CD4-positive, alpha-beta T cell (primary cell): ENCODE results near the gene CCDC178. TPM values are rescaled to one million over a fixed set of nuclear protein-coding genes. Genes with fewer than 3 reads are reported as not detected.

Experiments
- ATAC-seq: fragments of 200-7000 bp; cut with Tn5 transposase; one replicate; pipeline ENCODE4 v1.10.0; 2022; ENCODE audit warnings: mild to moderate bottlenecking; ENCODE audit not compliant: poor library complexity
- CTCF ChIA-PET: fragments of 350-600 bp; sonication (Branson Sonifier 250); formaldehyde crosslinking; loops from one replicate; lab custom pipeline; 2021; ENCODE audit warnings: antibody characterized with exemption, inconsistent platforms; lab: Charles Lee
- POLR2A ChIA-PET: fragments of 350-600 bp; sonication (Branson Sonifier 250); formaldehyde crosslinking; loops from one replicate; lab custom pipeline; 2021; ENCODE audit warnings: antibody characterized with exemption, inconsistent platforms; lab: Charles Lee
- DNase-seq, 14 experiments: peaks; one replicate each; pipeline ENCODE4 v3.0.0-alpha.2; 2013 to 2020; ENCODE audit warnings: mixed read lengths in 2 of 14
- H3K27ac ChIP-seq, 2 donors: one replicate each; pipeline versions ENCODE4 v1.5.1 to v1.7.0; 2013; ENCODE audit warnings: low read length in 2 of 2, low read depth in 1 of 2, mild to moderate bottlenecking in 1 of 2
- H3K27me3 ChIP-seq, 2 experiments: 1 replicate in 1 of 2; 2 replicates in 1 of 2; pipeline versions ENCODE4 v1.6.1 to v1.7.0; 2013; ENCODE audit warnings: low read length in 2 of 2, control low read depth in 1 of 2, mild to moderate bottlenecking in 1 of 2, moderate library complexity in 1 of 2; ENCODE audit not compliant: insufficient read depth in 2 of 2, control insufficient read depth in 1 of 2
- H3K36me3 ChIP-seq: one replicate; pipeline ENCODE4 v1.6.1; 2013; ENCODE audit warnings: low read length, control low read depth; ENCODE audit not compliant: insufficient read depth
- H3K4me1 ChIP-seq: one replicate; pipeline ENCODE4 v1.6.1; 2013; ENCODE audit warnings: low read length, control low read depth; ENCODE audit not compliant: insufficient read depth
- H3K4me3 ChIP-seq: one replicate; pipeline ENCODE4 v1.5.1; 2013; ENCODE audit warnings: mild to moderate bottlenecking, low read length, moderate library complexity
- H3K9me3 ChIP-seq, 2 experiments: 1 replicate in 1 of 2; 2 replicates in 1 of 2; pipeline versions ENCODE4 v1.6.1 to v1.7.0; 2013; ENCODE audit warnings: low read length in 2 of 2, mild to moderate bottlenecking in 2 of 2, control low read depth in 1 of 2, moderate library complexity in 1 of 2; ENCODE audit not compliant: control insufficient read depth in 1 of 2, insufficient read depth in 1 of 2
- H3K27ac Mint-ChIP-seq: one replicate; pipeline ENCODE4 v1.8.0; 2020; ENCODE audit warnings: mixed read lengths
- H3K27me3 Mint-ChIP-seq: one replicate; pipeline ENCODE4 v1.8.0; 2021; ENCODE audit warnings: mixed read lengths
- H3K36me3 Mint-ChIP-seq: one replicate; pipeline ENCODE4 v1.8.0; 2021; ENCODE audit warnings: low read depth, mixed read lengths
- H3K4me1 Mint-ChIP-seq: one replicate; pipeline ENCODE4 v1.8.0; 2021; ENCODE audit warnings: low read depth, mixed read lengths
- H3K4me3 Mint-ChIP-seq: one replicate; pipeline ENCODE4 v1.8.0; 2020; ENCODE audit warnings: mild to moderate bottlenecking, mixed read lengths
- H3K9me3 Mint-ChIP-seq: one replicate; pipeline ENCODE4 v1.8.0; 2020; ENCODE audit warnings: mixed read lengths
- intact Hi-C, 2 experiments: fragments of 100-400 bp; cut with DNase I in 1 of 2; cut with micrococcal nuclease in 1 of 2; formaldehyde crosslinking; loops; one replicate each; pipeline versions ENCODE4 v1.15.1 to v1.9.0; 2023 to 2025; cut with DNase I, micrococcal nuclease
- total RNA-seq, 174 experiments: library from RNA in 2 of 174; stranded (reverse) in 2 of 174; gene quantifications; one replicate each; pipeline ENCODE4 v1.2.3 and lab custom pipeline; 2021 to 2026
- TF ChIP-seq, protein P1 (sequence below): fragments of 200-600 bp; IDR thresholded peaks from one replicate; pipeline ENCODE4 v1.8.0; 2022; ENCODE audit warnings: antibody characterized with exemption, mild to moderate bottlenecking

CCDC178 gene
- total RNA-seq, 2 experiments from 2014 or later: not detected

DNA sequence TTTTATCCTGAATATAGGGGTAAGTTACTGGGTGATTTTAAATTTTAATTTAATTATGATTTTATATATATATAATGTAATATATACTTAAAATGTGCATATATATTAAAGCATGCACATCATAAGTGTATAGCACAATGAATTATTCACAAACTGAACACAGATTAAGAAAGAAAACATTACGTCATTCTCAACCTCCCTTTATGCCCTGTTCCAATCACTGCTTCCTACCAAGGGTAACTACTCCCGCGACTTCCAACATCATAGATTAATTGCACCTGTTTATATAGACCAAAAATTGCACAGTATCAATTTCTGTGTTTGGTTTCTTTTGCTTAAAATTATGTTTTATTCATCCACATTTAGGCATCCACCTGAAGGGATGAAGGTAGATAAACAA, 366.4 kb downstream of the CCDC178 start:
- no peaks in the 10 kb centered on the region for H3K4me1 Mint-ChIP-seq
- intact Hi-C loops: no loop called here
- no peak overlapping the region for H3K4me3 Mint-ChIP-seq
- H3K9me3 Mint-ChIP-seq: peaks cover 8% of the 10 kb centered on the region
- H3K27ac Mint-ChIP-seq: no peak overlapping the region
- no peaks in the 10 kb centered on the region for H3K27me3 ChIP-seq
- ATAC-seq: no peak
- H3K4me3 ChIP-seq: no peak overlapping the region
- H3K27ac ChIP-seq: no peak overlapping the region
- no peaks in the 10 kb centered on the region for H3K27me3 Mint-ChIP-seq
- DNase-seq: no peak
- ChIA-PET CTCF (no interaction called here), POLR2A (no interaction called here)
- peaks cover 0 to 3% of the 10 kb centered on the region in 2 experiments for H3K9me3 ChIP-seq
- TF ChIP-seq, protein P1, sequence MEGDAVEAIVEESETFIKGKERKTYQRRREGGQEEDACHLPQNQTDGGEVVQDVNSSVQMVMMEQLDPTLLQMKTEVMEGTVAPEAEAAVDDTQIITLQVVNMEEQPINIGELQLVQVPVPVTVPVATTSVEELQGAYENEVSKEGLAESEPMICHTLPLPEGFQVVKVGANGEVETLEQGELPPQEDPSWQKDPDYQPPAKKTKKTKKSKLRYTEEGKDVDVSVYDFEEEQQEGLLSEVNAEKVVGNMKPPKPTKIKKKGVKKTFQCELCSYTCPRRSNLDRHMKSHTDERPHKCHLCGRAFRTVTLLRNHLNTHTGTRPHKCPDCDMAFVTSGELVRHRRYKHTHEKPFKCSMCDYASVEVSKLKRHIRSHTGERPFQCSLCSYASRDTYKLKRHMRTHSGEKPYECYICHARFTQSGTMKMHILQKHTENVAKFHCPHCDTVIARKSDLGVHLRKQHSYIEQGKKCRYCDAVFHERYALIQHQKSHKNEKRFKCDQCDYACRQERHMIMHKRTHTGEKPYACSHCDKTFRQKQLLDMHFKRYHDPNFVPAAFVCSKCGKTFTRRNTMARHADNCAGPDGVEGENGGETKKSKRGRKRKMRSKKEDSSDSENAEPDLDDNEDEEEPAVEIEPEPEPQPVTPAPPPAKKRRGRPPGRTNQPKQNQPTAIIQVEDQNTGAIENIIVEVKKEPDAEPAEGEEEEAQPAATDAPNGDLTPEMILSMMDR: no peak
- H3K36me3 Mint-ChIP-seq: no peaks in the 10 kb centered on the region
- H3K36me3 ChIP-seq: no peaks in the 10 kb centered on the region
- no peaks in the 10 kb centered on the region for H3K4me1 ChIP-seq

DNA sequence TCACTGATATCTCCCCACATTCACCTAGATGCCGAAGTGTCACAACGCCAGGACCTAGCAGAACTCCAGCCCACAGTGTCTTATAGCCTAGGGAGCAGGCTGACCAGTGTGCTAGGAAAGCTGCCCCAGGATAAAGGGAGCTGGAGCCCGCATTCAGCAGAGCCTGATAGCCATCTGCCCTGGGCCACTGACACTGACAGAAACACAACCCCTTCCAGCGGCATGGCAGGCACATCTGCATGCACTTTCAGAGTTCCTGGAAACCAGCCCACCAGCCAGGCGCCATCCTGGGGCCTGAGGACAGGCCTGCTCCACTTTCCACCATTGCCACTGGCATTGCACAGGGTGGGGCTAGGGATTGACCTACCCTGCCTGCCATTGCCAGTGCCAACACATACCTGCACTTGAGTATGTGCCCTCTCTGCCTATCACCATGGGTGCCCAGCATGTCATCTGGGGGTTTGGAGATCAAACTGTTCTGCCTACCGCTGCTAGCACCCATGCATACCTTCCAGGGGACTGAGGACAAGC, 377.6 kb downstream of the CCDC178 start:
- no peak for ATAC-seq
- Mint-ChIP-seq H3K27ac (no peak overlapping the region), H3K4me3 (no peak overlapping the region), H3K27me3 (no peaks in the 10 kb centered on the region), H3K36me3 (no peaks in the 10 kb centered on the region), H3K4me1 (no peaks in the 10 kb centered on the region), H3K9me3 (peaks cover 6% of the 10 kb centered on the region)
- ChIA-PET CTCF (no interaction called here), POLR2A (no interaction called here)
- Histone ChIP-seq H3K4me1 (no peaks in the 10 kb centered on the region), H3K27me3 (no peaks in the 10 kb centered on the region), H3K9me3 (peaks cover 0 to 14% of the 10 kb centered on the region in 2 experiments), H3K27ac (no peak overlapping the region), H3K4me3 (no peak overlapping the region), H3K36me3 (no peaks in the 10 kb centered on the region)
- intact Hi-C loops: no loop called here
- TF ChIP-seq, protein P1: no peak
- no peak for DNase-seq

DNA sequence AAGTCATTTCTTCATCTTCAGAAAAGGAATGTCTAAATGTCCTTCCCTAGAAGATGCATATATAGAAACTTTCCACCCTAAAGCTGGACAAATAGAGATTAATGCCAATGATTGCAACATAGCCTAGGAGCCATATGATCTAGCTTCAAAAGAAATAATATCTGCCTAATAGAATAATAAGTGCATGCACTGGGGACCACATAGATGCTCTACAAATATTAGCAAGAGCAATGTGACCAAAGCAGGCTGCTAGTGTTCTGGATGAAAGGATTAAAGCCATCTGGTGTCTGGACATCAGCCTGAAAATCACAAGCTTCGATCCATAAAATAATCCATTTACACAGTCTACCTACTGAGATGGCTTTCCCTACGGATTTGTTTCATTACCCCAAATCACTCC, 387.6 kb downstream of the CCDC178 start:
- no peaks in the 10 kb centered on the region for H3K4me1 Mint-ChIP-seq
- ATAC-seq (no peak), DNase-seq (no peak)
- no peaks in the 10 kb centered on the region for H3K36me3 Mint-ChIP-seq
- intact Hi-C loops: no loop called here
- no peaks in the 10 kb centered on the region for H3K27me3 Mint-ChIP-seq
- Histone ChIP-seq H3K36me3 (no peaks in the 10 kb centered on the region), H3K9me3 (peaks cover 0 to 4% of the 10 kb centered on the region in 2 experiments), H3K27ac (no peak overlapping the region), H3K4me1 (no peaks in the 10 kb centered on the region), H3K4me3 (no peak overlapping the region), H3K27me3 (no peaks in the 10 kb centered on the region)
- H3K27ac Mint-ChIP-seq: no peak overlapping the region
- TF ChIP-seq, protein P1: no peak
- H3K4me3 Mint-ChIP-seq: no peak overlapping the region
- H3K9me3 Mint-ChIP-seq: no peaks in the 10 kb centered on the region
- POLR2A ChIA-PET: no interaction called here
- CTCF ChIA-PET: no interaction called here
